HepG2 (cell line): ENCODE results near the gene ITGB5. TPM values are rescaled to one million over a fixed set of nuclear protein-coding genes. Genes with fewer than 3 reads are reported as not detected.

Experiments
- ARNT2 ChIP-seq: sonication (generic); formaldehyde crosslinking; IDR thresholded peaks from 2 replicates; pipeline ENCODE4 v1.8.0; 2022; ENCODE audit warnings: mild to moderate bottlenecking, low read depth, missing genetic modification reagents, moderate library complexity
- BCL6 ChIP-seq: IDR thresholded peaks from 2 replicates; pipeline ENCODE4 v1.6.1; 2016; ENCODE audit warnings: missing genetic modification reagents, missing compliant biosample characterization
- BHLHE40 ChIP-seq: IDR thresholded peaks from 2 replicates; pipeline ENCODE4 v1.6.1; 2011; ENCODE audit warnings: low read length, improper control_type of control experiment
- CAMTA2 ChIP-seq: sonication (generic); formaldehyde crosslinking; IDR thresholded peaks from 2 replicates; pipeline ENCODE4 v1.4.0; 2020; ENCODE audit warnings: mild to moderate bottlenecking, missing genetic modification reagents, borderline replicate concordance
- CEBPB ChIP-seq: IDR thresholded peaks from 2 replicates; pipeline ENCODE4 v1.6.1; 2011; ENCODE audit warnings: low read depth, low read length, improper control_type of control experiment, borderline replicate concordance
- CTCF ChIP-seq: sonication (generic); formaldehyde crosslinking; IDR thresholded peaks from 2 replicates; pipeline ENCODE4 v1.5.0; 2020; ENCODE audit warnings: mild to moderate bottlenecking, missing genetic modification reagents, moderate library complexity
- DPF2 ChIP-seq: sonication (generic); formaldehyde crosslinking; IDR thresholded peaks from 2 replicates; pipeline ENCODE4 v1.4.0; 2020; ENCODE audit warnings: mild to moderate bottlenecking, low read depth, missing genetic modification reagents, borderline replicate concordance
- GZF1 ChIP-seq: sonication (generic); formaldehyde crosslinking; IDR thresholded peaks from 2 replicates; pipeline ENCODE4 v1.5.1; 2020; ENCODE audit warnings: mild to moderate bottlenecking, missing genetic modification reagents
- KDM5A ChIP-seq: fragments of 200-600 bp; sonication (generic); IDR thresholded peaks from 2 replicates; pipeline ENCODE4 v1.7.0; 2018; ENCODE audit warnings: antibody characterized with exemption, mild to moderate bottlenecking, low read length, borderline replicate concordance
- MAF1 ChIP-seq: sonication (generic); formaldehyde crosslinking; IDR thresholded peaks from 2 replicates; pipeline ENCODE4 v1.5.0; 2020; ENCODE audit warnings: missing genetic modification reagents, borderline replicate concordance
- MAFK ChIP-seq, 2 experiments: IDR thresholded peaks in 1 of 2; conservative IDR thresholded peaks in 1 of 2; 2 replicates each; pipeline ENCODE4 v1.6.1; 2011; ENCODE audit warnings: improper control_type of control experiment in 2 of 2, low read length in 2 of 2
- MEF2D ChIP-seq: sonication (generic); formaldehyde crosslinking; IDR thresholded peaks from 2 replicates; pipeline ENCODE4 v1.5.1; 2020; ENCODE audit warnings: mild to moderate bottlenecking, missing genetic modification reagents
- NCOA1 ChIP-seq: sonication (generic); formaldehyde crosslinking; IDR thresholded peaks from 2 replicates; pipeline ENCODE4 v1.9.0; 2021; ENCODE audit warnings: missing genetic modification reagents
- NCOA2 ChIP-seq: sonication (generic); formaldehyde crosslinking; IDR thresholded peaks from 2 replicates; pipeline ENCODE4 v1.8.0; 2022; ENCODE audit warnings: inconsistent platforms
- NCOA5 ChIP-seq: sonication (generic); formaldehyde crosslinking; IDR thresholded peaks from 2 replicates; pipeline ENCODE4 v1.4.0; 2020; ENCODE audit warnings: missing genetic modification reagents
- RNF219 ChIP-seq: sonication (generic); formaldehyde crosslinking; IDR thresholded peaks from 2 replicates; pipeline ENCODE4 v1.5.0; 2020; ENCODE audit warnings: mild to moderate bottlenecking, missing genetic modification reagents
- SIN3B ChIP-seq: fragments of 150-350 bp; IDR thresholded peaks from 2 replicates; pipeline ENCODE4 v1.6.1; 2014; ENCODE audit warnings: low read length
- SP140L ChIP-seq: sonication (generic); formaldehyde crosslinking; IDR thresholded peaks from 2 replicates; pipeline ENCODE4 v1.4.0; 2020; ENCODE audit warnings: missing genetic modification reagents, borderline replicate concordance
- TEF ChIP-seq: sonication (generic); formaldehyde crosslinking; IDR thresholded peaks from 2 replicates; pipeline ENCODE4 v1.5.0; 2020; ENCODE audit warnings: missing genetic modification reagents
- ZBTB3 ChIP-seq: sonication (generic); formaldehyde crosslinking; IDR thresholded peaks from 2 replicates; pipeline ENCODE4 v1.4.0; 2020; ENCODE audit warnings: low read depth, mild to moderate bottlenecking, moderate library complexity, missing genetic modification reagents, borderline replicate concordance
- ZC3H4 ChIP-seq: sonication (generic); formaldehyde crosslinking; IDR thresholded peaks from 2 replicates; pipeline ENCODE4 v1.4.0; 2020; ENCODE audit warnings: missing genetic modification reagents, borderline replicate concordance
- ZNF160 ChIP-seq: sonication (generic); formaldehyde crosslinking; IDR thresholded peaks from 2 replicates; pipeline ENCODE4 v1.8.0; 2022; ENCODE audit warnings: mild to moderate bottlenecking, inconsistent platforms, missing genetic modification reagents
- ZNF543 ChIP-seq: sonication (generic); formaldehyde crosslinking; IDR thresholded peaks from 2 replicates; pipeline ENCODE4 v1.4.0; 2020; ENCODE audit warnings: mild to moderate bottlenecking, missing genetic modification reagents
- ZNF788 ChIP-seq: sonication (generic); formaldehyde crosslinking; IDR thresholded peaks from 2 replicates; pipeline ENCODE4 v1.5.0; 2020; ENCODE audit warnings: mild to moderate bottlenecking, missing genetic modification reagents, borderline replicate concordance
- ZNF879 ChIP-seq: sonication (generic); formaldehyde crosslinking; IDR thresholded peaks from 2 replicates; pipeline ENCODE4 v1.8.1; 2023; ENCODE audit warnings: missing genetic modification reagents
- ZSCAN31 ChIP-seq: sonication (generic); formaldehyde crosslinking; IDR thresholded peaks from 2 replicates; pipeline ENCODE4 v1.5.0; 2020; ENCODE audit warnings: low read depth, mild to moderate bottlenecking, missing genetic modification reagents
- polyA plus RNA-seq, 8 experiments: library from polyadenylated mRNA; depleted of rRNA in 3 of 8; stranded (reverse) in 7 of 8; unstranded in 1 of 8; fragments of >200 nt; fragmentation: Illumina TruSeq in 4 of 8; extraction: Trizol in 4 of 8; gene quantifications; 2 replicates each; pipeline versions ENCODE4 v1.2.1 to v1.2.3, GENCODE V29; 2011 to 2016; ENCODE audit warnings: low read depth in 4 of 8, missing spikeins in 1 of 8, mixed read lengths in 1 of 8; ENCODE audit not compliant: insufficient read depth in 1 of 8
- total RNA-seq, 5 experiments: library from RNA; depleted of rRNA; stranded (reverse); fragments of >200 nt; fragmentation: Illumina TruSeq; extraction: Trizol; gene quantifications; 2 replicates each; pipeline ENCODE4 v1.2.3, GENCODE V29; 2016; ENCODE audit warnings: low read depth in 1 of 5

Gene ITGB5
- total and polyA plus RNA-seq, 2 of the 13 experiments (the other 11 are each of a cell fraction or from before 2014, with no cell fraction given), result 74.1 to 343 TPM

- TF ChIP-seq SP140L (CRISPR knock-in tag) (peak; percentile 32; the same call in 1 of the 2 replicates), ZC3H4 (CRISPR knock-in tag) (no peak; the same call in 1 of the 2 replicates), ARNT2 (CRISPR knock-in tag) (peak; percentile 53; the same call in 1 of the 2 replicates), MAFK (conservative IDR thresholded peaks at IDR 0.05 in 1 of 2, IDR thresholded peaks at IDR 0.05 in 1 of 2; ENCODE audit: low read length in 2 of 2) (no peak), KDM5A (peak; percentile 77), ZBTB3 (CRISPR knock-in tag) (0 out of 2 replicates have a peak, but pooled peaks have one; percentile 56), ZSCAN31 (CRISPR knock-in tag) (peak; percentile 84), CAMTA2 (CRISPR knock-in tag) (peak; percentile 51; the same call in 1 of the 2 replicates), RNF219 (CRISPR knock-in tag) (0 out of 2 replicates have a peak, but pooled peaks have one; percentile 46), GZF1 (CRISPR knock-in tag) (0 out of 2 replicates have a peak, but pooled peaks have one; percentile 32), BCL6 (CRISPR knock-in tag) (no peak), ZNF879 (CRISPR knock-in tag) (peak; percentile 96), MAF1 (no peak; the same call in 1 of the 2 replicates), BHLHE40 (peak; percentile 34), SIN3B (peak; percentile 82), ZNF543 (CRISPR knock-in tag) (peak; percentile 29; the same call in 1 of the 2 replicates), TEF (CRISPR knock-in tag) (no peak; the same call in 1 of the 2 replicates), CTCF (CRISPR knock-in tag) (peak; percentile 8; the same call in 1 of the 2 replicates), DPF2 (no peak), NCOA2 (CRISPR knock-in tag) (peak; percentile 47; the same call in 1 of the 2 replicates), ZNF788 (CRISPR knock-in tag) (peak; percentile 92; the same call in 1 of the 2 replicates), MEF2D (CRISPR knock-in tag) (peak; percentile 85), CEBPB (no peak; the same call in 1 of the 2 replicates), ZNF160 (CRISPR knock-in tag) (peak; percentile 63; the same call in 1 of the 2 replicates), NCOA1 (CRISPR knock-in tag) (peak; percentile 41; the same call in 1 of the 2 replicates), NCOA5 (no peak)
Observed at GRCh38 chr3:124730129-124730940, 156.8 kb downstream of the ITGB5 start, which contains the start of gene UMPS (continued).
